Fibroblast of pulmonary artery (primary cell): ENCODE data around the gene OR4M1.
"Not testable (repeated sequence)": the region's sequence is repeated elsewhere in the genome, so short reads cannot be mapped to it uniquely, and the experiment has no call there.

Experiments used
- DNase-seq: peaks from one replicate; pipeline ENCODE4 v3.0.0-alpha.2; 2010; ENCODE audit warnings: low read depth
- H3K4me3 ChIP-seq: replicated peaks from 2 replicates; pipeline ENCODE4 v1.5.1; 2011; ENCODE audit warnings: low read depth, mild to moderate bottlenecking, control low read depth, low read length, moderate library complexity
- TF ChIP-seq, protein P1 (sequence below): IDR thresholded peaks from 2 replicates; pipeline ENCODE4 v1.5.1; 2011; ENCODE audit warnings: mild to moderate bottlenecking, control low read depth, low read length, inconsistent platforms; ENCODE audit errors: missing control alignments

The OR4M1 gene

DNA sequence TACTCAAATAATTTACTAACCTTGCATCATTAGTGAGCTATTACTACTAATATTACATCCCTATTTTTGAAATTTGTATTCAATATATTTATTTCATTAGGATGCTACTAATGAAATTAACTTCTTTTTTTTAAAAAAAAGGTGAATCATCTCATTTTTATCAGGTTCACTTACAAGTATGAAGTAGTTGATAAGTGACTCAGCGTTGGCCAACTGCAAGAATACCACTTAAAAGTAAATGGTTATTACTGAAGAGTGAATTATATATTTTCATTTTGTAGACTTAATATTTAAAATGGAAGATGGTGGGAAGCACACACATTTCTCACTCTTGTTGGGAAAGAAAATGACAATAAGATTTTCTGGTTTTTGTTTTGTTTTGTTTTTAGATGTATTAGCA lies 49.9 kb downstream of the OR4M1 start:
- TF ChIP-seq, protein P1, sequence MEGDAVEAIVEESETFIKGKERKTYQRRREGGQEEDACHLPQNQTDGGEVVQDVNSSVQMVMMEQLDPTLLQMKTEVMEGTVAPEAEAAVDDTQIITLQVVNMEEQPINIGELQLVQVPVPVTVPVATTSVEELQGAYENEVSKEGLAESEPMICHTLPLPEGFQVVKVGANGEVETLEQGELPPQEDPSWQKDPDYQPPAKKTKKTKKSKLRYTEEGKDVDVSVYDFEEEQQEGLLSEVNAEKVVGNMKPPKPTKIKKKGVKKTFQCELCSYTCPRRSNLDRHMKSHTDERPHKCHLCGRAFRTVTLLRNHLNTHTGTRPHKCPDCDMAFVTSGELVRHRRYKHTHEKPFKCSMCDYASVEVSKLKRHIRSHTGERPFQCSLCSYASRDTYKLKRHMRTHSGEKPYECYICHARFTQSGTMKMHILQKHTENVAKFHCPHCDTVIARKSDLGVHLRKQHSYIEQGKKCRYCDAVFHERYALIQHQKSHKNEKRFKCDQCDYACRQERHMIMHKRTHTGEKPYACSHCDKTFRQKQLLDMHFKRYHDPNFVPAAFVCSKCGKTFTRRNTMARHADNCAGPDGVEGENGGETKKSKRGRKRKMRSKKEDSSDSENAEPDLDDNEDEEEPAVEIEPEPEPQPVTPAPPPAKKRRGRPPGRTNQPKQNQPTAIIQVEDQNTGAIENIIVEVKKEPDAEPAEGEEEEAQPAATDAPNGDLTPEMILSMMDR: no peak
- no peak overlapping the region for H3K4me3 ChIP-seq
- DNase-seq: no peak

DNA sequence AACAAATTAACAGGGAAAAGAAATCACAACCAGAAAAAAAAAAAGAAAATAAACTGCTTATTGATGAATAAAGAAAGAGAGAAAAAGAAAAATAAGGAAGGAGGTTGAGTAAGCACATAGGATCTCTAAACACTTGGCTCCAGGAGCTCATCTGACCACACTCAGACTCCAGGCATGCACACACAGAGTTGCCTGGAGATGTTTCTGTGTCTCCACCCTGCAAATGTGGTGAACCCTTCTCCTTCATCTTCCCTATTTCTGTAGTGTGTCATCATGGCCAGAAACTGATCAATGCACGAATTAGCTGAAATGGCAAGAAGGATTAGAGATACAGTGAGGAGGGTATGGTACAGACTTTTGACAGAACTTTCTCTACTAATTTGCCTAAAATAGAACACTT lies 50.5 kb downstream of the OR4M1 start:
- TF ChIP-seq, protein P1: no peak
- DNase-seq: no peak
- H3K4me3 ChIP-seq: no peak overlapping the region

DNA sequence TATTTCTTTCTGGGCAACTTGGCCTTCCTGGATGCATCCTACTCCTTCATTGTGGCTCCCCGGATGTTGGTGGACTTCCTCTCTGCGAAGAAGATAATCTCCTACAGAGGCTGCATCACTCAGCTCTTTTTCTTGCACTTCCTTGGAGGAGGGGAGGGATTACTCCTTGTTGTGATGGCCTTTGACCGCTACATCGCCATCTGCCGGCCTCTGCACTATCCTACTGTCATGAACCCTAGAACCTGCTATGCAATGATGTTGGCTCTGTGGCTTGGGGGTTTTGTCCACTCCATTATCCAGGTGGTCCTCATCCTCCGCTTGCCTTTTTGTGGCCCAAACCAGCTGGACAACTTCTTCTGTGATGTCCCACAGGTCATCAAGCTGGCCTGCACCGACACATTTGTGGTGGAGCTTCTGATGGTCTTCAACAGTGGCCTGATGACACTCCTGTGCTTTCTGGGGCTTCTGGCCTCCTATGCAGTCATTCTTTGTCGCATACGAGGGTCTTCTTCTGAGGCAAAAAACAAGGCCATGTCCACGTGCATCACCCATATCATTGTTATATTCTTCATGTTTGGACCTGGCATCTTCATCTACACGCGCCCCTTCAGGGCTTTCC lies 54.4 kb downstream of the OR4M1 start:
- H3K4me3 ChIP-seq, DNase-seq: not testable (repeated sequence)

DNA sequence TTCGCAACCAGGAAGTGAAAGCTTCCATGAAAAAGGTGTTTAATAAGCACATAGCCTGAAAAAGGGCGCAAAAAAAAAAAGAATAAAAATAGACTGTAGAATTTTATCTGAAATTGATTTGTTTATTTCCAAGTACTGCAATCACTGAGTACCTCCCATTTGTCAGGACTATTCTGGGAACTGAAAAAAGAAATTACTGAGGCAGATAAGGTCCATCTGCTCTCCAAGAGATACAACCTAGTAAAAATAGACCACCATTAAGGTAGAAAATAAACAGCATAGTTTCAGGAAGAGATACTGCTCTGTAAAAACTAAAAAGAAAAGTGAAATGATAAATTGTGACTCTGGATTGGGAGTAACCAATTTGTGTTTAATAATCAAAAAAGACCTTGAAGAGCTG lies 55.0 kb downstream of the OR4M1 start:
- DNase-seq: no peak
- TF ChIP-seq, protein P1: no peak
- H3K4me3 ChIP-seq: no peak overlapping the region
